Airway epithelial cell (primary cell): ENCODE data around the gene ZWILCH. TPM values are rescaled to one million over a fixed set of nuclear protein-coding genes. Genes with fewer than 3 reads are reported as not detected.

ENCODE experiments used
- total RNA-seq: library from RNA; depleted of rRNA; stranded (reverse); fragments of >200 nt; gene quantifications from 2 replicates; pipeline ENCODE4 v1.2.3, GENCODE V29; 2015

The ZWILCH gene
- total RNA-seq: 22.9 and 31.7 TPM in 2 replicates

GRCh38 chr15:66504563-66505429, at the start of gene ZWILCH, which contains the start of gene RPL4:
ZWILCH (plus strand) TSS chr15:66505326; CDS start chr15:66505339, 13 bp downstream.
RPL4 (minus strand) TSS chr15:66504855; CDS start chr15:66504790, 65 bp downstream.

GRCh38 chr15:66497502-66498455, 7.3 kb upstream of the ZWILCH start, which contains the start of gene SNAPC5:
SNAPC5 (minus strand) TSS chr15:66497762; CDS start chr15:66497731, 31 bp downstream.

GRCh38 chr15:66565741-66566144, 60.6 kb downstream of the ZWILCH start, which contains the start of gene LCTL:
LCTL (minus strand) TSS chr15:66565998; CDS start chr15:66565365, 633 bp downstream.

Other genes with a start within 250 kb of the ZWILCH start
- gene DIS3L, start 211.8 kb upstream of the ZWILCH start, total RNA-seq: 10.7 and 14.5 TPM in 2 replicates
- 11.3 and 13.4 TPM in 2 replicates for gene TIPIN, start 148.6 kb upstream of the ZWILCH start, total RNA-seq
- gene MAP2K1, start 118.4 kb upstream of the ZWILCH start, total RNA-seq: 40.4 and 61.8 TPM in 2 replicates
- 13.5 and 14.4 TPM in 2 replicates for gene SNAPC5, start 7.6 kb upstream of the ZWILCH start, total RNA-seq
- 3,484 and 5,405 TPM in 2 replicates for gene RPL4, start 471 bp upstream of the ZWILCH start, total RNA-seq
- not detected in 2 replicates for gene LCTL, start 60.7 kb downstream of the ZWILCH start, total RNA-seq
- 0.93 and 1.1 TPM in 2 replicates for gene SMAD6, start 196.9 kb downstream of the ZWILCH start, total RNA-seq